HepG2 (cell line): ENCODE results near the gene TCAP. TPM values are rescaled to one million over a fixed set of nuclear protein-coding genes. Genes with fewer than 3 reads are reported as not detected.

Experiments
- AKAP8 ChIP-seq: sonication (generic); formaldehyde crosslinking; IDR thresholded peaks from 2 replicates; pipeline ENCODE4 v1.5.1; 2020; ENCODE audit warnings: mild to moderate bottlenecking, missing genetic modification reagents
- ATM ChIP-seq: fragments of 450-650 bp; IDR thresholded peaks from 2 replicates; pipeline ENCODE4 v1.7.1; 2017; ENCODE audit warnings: mild to moderate bottlenecking, borderline replicate concordance
- ERF ChIP-seq: IDR thresholded peaks from 2 replicates; pipeline ENCODE4 v1.6.1; 2018; ENCODE audit warnings: missing biosample characterization, missing genetic modification reagents
- ETV6 ChIP-seq: sonication (generic); formaldehyde crosslinking; conservative IDR thresholded peaks from 2 replicates; pipeline ENCODE4 v1.4.0; 2020; ENCODE audit warnings: missing genetic modification reagents
- KAT7 ChIP-seq: IDR thresholded peaks from 2 replicates; pipeline ENCODE4 v1.6.1; 2018; ENCODE audit warnings: borderline replicate concordance, missing compliant biosample characterization
- MLLT10 ChIP-seq: sonication (generic); formaldehyde crosslinking; IDR thresholded peaks from 2 replicates; pipeline ENCODE4 v1.4.0; 2020; ENCODE audit warnings: missing genetic modification reagents
- SRF ChIP-seq: IDR thresholded peaks from 2 replicates; pipeline ENCODE4 v1.6.1; 2011; ENCODE audit warnings: mild to moderate bottlenecking, low read depth, low read length, moderate library complexity
- THAP11 ChIP-seq: IDR thresholded peaks from 2 replicates; pipeline ENCODE4 v1.6.1; 2016; ENCODE audit warnings: missing biosample characterization, missing genetic modification reagents
- ZBTB7A ChIP-seq: sonication (generic); formaldehyde crosslinking; IDR thresholded peaks from 2 replicates; pipeline ENCODE4 v1.8.0; 2022; ENCODE audit warnings: mild to moderate bottlenecking, missing genetic modification reagents
- ZNF101 ChIP-seq: sonication (generic); formaldehyde crosslinking; IDR thresholded peaks from 2 replicates; pipeline ENCODE4 v1.4.0; 2020; ENCODE audit warnings: mild to moderate bottlenecking, low read depth, missing genetic modification reagents, borderline replicate concordance
- ZNF260 ChIP-seq: sonication (generic); formaldehyde crosslinking; IDR thresholded peaks from 2 replicates; pipeline ENCODE4 v1.4.0; 2020; ENCODE audit warnings: missing genetic modification reagents, low read depth, mild to moderate bottlenecking, borderline replicate concordance
- polyA plus RNA-seq, 8 experiments: library from polyadenylated mRNA; depleted of rRNA in 3 of 8; stranded (reverse) in 7 of 8; unstranded in 1 of 8; fragments of >200 nt; fragmentation: Illumina TruSeq in 4 of 8; extraction: Trizol in 4 of 8; gene quantifications; 2 replicates each; pipeline versions ENCODE4 v1.2.1 to v1.2.3, GENCODE V29; 2011 to 2016; ENCODE audit warnings: low read depth in 4 of 8, missing spikeins in 1 of 8, mixed read lengths in 1 of 8; ENCODE audit not compliant: insufficient read depth in 1 of 8
- total RNA-seq, 5 experiments: library from RNA; depleted of rRNA; stranded (reverse); fragments of >200 nt; fragmentation: Illumina TruSeq; extraction: Trizol; gene quantifications; 2 replicates each; pipeline ENCODE4 v1.2.3, GENCODE V29; 2016; ENCODE audit warnings: low read depth in 1 of 5
- TF ChIP-seq, protein P1 (sequence below): sonication (generic); formaldehyde crosslinking; IDR thresholded peaks from 2 replicates; pipeline ENCODE4 v1.4.0; 2020; ENCODE audit warnings: missing genetic modification reagents, borderline replicate concordance
- TF ChIP-seq, protein P2 (sequence below): sonication (generic); formaldehyde crosslinking; IDR thresholded peaks from 2 replicates; pipeline ENCODE4 v1.8.1; 2023; ENCODE audit warnings: mild to moderate bottlenecking, missing genetic modification reagents
- TF ChIP-seq, protein P3 (sequence below): sonication (generic); formaldehyde crosslinking; IDR thresholded peaks from 2 replicates; pipeline ENCODE4 v1.5.0; 2020; ENCODE audit warnings: mild to moderate bottlenecking, low read depth, missing genetic modification reagents, borderline replicate concordance
- TF ChIP-seq, protein P4 (sequence below): sonication (generic); formaldehyde crosslinking; IDR thresholded peaks from 2 replicates; pipeline ENCODE4 v1.5.1; 2020; ENCODE audit warnings: mild to moderate bottlenecking, moderate library complexity, missing genetic modification reagents
- TF ChIP-seq, protein P5 (sequence below): sonication (generic); formaldehyde crosslinking; IDR thresholded peaks from 2 replicates; pipeline ENCODE4 v1.4.0; 2020; ENCODE audit warnings: mild to moderate bottlenecking, missing genetic modification reagents

TCAP gene
- total and polyA plus RNA-seq, 2 of the 13 experiments (the other 11 are each of a cell fraction or from before 2014, with no cell fraction given): 0.24 to 0.65 TPM

DNA sequence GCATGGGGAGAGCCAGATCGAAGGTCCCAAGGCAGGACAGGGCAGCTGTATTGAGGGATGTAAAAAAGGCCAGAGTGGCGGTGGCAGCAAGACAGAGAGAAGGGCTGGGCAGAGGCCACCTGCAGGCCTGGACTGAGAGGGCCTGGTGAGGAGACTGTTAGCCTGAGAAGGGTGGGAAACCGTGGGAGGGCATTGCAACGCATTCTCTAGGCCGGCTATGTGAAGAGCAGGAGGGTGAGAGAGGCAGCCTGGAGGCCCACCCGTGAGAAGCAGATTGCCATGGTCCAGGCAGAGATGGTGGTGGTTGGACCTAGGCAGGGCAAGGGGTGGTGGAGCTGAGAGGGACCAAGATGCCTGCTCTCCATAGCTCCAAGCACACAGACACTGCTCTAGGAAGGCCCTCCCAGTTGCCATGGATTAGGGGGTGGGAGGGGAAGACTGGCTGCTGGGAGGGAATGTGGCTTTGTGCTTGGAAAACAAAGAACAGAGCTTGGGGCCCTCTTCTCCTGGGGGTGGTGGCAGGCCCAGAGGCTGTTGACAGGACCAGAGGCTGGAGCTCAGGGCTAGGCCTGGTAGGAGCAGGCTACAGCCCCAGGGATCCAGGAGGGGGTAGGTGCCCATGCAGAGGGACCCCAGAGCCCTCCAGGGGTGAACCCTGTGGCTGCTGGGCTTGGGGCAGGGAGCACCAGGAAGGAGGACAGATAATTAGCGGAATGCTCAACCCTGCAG lies 12.4 kb upstream of the TCAP start (continued):
- TF ChIP-seq, protein P1, sequence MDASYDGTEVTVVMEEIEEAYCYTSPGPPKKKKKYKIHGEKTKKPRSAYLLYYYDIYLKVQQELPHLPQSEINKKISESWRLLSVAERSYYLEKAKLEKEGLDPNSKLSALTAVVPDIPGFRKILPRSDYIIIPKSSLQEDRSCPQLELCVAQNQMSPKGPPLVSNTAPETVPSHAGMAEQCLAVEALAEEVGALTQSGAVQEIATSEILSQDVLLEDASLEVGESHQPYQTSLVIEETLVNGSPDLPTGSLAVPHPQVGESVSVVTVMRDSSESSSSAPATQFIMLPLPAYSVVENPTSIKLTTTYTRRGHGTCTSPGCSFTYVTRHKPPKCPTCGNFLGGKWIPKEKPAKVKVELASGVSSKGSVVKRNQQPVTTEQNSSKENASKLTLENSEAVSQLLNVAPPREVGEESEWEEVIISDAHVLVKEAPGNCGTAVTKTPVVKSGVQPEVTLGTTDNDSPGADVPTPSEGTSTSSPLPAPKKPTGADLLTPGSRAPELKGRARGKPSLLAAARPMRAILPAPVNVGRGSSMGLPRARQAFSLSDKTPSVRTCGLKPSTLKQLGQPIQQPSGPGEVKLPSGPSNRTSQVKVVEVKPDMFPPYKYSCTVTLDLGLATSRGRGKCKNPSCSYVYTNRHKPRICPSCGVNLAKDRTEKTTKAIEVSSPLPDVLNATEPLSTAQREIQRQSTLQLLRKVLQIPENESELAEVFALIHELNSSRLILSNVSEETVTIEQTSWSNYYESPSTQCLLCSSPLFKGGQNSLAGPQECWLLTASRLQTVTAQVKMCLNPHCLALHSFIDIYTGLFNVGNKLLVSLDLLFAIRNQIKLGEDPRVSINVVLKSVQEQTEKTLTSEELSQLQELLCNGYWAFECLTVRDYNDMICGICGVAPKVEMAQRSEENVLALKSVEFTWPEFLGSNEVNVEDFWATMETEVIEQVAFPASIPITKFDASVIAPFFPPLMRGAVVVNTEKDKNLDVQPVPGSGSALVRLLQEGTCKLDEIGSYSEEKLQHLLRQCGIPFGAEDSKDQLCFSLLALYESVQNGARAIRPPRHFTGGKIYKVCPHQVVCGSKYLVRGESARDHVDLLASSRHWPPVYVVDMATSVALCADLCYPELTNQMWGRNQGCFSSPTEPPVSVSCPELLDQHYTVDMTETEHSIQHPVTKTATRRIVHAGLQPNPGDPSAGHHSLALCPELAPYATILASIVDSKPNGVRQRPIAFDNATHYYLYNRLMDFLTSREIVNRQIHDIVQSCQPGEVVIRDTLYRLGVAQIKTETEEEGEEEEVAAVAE (CRISPR knock-in tag): no peak
- TF ChIP-seq THAP11 (CRISPR knock-in tag) (no peak), KAT7 (CRISPR knock-in tag) (no peak), AKAP8 (peak; percentile 80), SRF (no peak), ERF (CRISPR knock-in tag) (no peak), ZNF260 (no peak), ATM (no peak), ETV6 (CRISPR knock-in tag) (no peak; the same call in 1 of the 2 replicates), ZBTB7A (CRISPR knock-in tag) (no peak), ZNF101 (CRISPR knock-in tag) (no peak), MLLT10 (CRISPR knock-in tag) (no peak)
- TF ChIP-seq, protein P2, sequence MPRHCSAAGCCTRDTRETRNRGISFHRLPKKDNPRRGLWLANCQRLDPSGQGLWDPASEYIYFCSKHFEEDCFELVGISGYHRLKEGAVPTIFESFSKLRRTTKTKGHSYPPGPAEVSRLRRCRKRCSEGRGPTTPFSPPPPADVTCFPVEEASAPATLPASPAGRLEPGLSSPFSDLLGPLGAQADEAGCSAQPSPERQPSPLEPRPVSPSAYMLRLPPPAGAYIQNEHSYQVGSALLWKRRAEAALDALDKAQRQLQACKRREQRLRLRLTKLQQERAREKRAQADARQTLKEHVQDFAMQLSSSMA (CRISPR knock-in tag): no peak
- TF ChIP-seq, protein P3, sequence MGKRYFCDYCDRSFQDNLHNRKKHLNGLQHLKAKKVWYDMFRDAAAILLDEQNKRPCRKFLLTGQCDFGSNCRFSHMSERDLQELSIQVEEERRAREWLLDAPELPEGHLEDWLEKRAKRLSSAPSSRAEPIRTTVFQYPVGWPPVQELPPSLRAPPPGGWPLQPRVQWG (CRISPR knock-in tag): no peak
- TF ChIP-seq, protein P4, sequence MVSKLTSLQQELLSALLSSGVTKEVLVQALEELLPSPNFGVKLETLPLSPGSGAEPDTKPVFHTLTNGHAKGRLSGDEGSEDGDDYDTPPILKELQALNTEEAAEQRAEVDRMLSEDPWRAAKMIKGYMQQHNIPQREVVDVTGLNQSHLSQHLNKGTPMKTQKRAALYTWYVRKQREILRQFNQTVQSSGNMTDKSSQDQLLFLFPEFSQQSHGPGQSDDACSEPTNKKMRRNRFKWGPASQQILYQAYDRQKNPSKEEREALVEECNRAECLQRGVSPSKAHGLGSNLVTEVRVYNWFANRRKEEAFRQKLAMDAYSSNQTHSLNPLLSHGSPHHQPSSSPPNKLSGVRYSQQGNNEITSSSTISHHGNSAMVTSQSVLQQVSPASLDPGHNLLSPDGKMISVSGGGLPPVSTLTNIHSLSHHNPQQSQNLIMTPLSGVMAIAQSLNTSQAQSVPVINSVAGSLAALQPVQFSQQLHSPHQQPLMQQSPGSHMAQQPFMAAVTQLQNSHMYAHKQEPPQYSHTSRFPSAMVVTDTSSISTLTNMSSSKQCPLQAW (CRISPR knock-in tag): no peak
- TF ChIP-seq, protein P5, sequence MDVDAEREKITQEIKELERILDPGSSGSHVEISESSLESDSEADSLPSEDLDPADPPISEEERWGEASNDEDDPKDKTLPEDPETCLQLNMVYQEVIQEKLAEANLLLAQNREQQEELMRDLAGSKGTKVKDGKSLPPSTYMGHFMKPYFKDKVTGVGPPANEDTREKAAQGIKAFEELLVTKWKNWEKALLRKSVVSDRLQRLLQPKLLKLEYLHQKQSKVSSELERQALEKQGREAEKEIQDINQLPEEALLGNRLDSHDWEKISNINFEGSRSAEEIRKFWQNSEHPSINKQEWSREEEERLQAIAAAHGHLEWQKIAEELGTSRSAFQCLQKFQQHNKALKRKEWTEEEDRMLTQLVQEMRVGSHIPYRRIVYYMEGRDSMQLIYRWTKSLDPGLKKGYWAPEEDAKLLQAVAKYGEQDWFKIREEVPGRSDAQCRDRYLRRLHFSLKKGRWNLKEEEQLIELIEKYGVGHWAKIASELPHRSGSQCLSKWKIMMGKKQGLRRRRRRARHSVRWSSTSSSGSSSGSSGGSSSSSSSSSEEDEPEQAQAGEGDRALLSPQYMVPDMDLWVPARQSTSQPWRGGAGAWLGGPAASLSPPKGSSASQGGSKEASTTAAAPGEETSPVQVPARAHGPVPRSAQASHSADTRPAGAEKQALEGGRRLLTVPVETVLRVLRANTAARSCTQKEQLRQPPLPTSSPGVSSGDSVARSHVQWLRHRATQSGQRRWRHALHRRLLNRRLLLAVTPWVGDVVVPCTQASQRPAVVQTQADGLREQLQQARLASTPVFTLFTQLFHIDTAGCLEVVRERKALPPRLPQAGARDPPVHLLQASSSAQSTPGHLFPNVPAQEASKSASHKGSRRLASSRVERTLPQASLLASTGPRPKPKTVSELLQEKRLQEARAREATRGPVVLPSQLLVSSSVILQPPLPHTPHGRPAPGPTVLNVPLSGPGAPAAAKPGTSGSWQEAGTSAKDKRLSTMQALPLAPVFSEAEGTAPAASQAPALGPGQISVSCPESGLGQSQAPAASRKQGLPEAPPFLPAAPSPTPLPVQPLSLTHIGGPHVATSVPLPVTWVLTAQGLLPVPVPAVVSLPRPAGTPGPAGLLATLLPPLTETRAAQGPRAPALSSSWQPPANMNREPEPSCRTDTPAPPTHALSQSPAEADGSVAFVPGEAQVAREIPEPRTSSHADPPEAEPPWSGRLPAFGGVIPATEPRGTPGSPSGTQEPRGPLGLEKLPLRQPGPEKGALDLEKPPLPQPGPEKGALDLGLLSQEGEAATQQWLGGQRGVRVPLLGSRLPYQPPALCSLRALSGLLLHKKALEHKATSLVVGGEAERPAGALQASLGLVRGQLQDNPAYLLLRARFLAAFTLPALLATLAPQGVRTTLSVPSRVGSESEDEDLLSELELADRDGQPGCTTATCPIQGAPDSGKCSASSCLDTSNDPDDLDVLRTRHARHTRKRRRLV (CRISPR knock-in tag): no peak
